ENCODE measurements around the gene CBFA2T2. TPM values are rescaled to one million over a fixed set of nuclear protein-coding genes. Genes with fewer than 3 reads are reported as not detected.

Gene CBFA2T2
- total and polyA plus RNA-seq, 2 donors (not counting 1 experiment from before 2014, with no cell fraction given): 26.9 to 30.0 TPM

- no peaks in the 10 kb centered on the region for H3K9me3 Mint-ChIP-seq (ENCODE audit: insufficient read depth)
- H3K4me2 ChIP-seq (replicated peaks; ENCODE audit: low read depth, low read length, poor library complexity, severe bottlenecking): no peak overlapping the region
- no peaks in the 10 kb centered on the region for H3K27me3 Mint-ChIP-seq
- peaks cover 58% of the 10 kb centered on the region for H3K4me1 Mint-ChIP-seq
- 92% methylated on average over 2 of the region's 5 CpGs for WGBS (ENCODE audit: insufficient coverage)
- peak overlapping the region; percentile 34 for H3K27ac Mint-ChIP-seq
- no peaks in the 10 kb centered on the region for H3K27me3 ChIP-seq (replicated peaks in 1 of 4; ENCODE audit: control extremely low read depth in 1 of 4, control insufficient read depth in 3 of 4, insufficient read depth in 4 of 4, low read length in 3 of 4)
- peaks cover 58 to 68% of the 10 kb centered on the region in 2 donors for H3K4me1 ChIP-seq (ENCODE audit: control insufficient read depth in 2 of 2, insufficient read depth in 2 of 2, low read length in 2 of 2)
- H3K9me3 ChIP-seq (ENCODE audit: control extremely low read depth in 1 of 3, control insufficient read depth in 2 of 3, insufficient read depth in 1 of 3, low read length in 2 of 3): no peaks in the 10 kb centered on the region
- CTCF ChIA-PET: interaction anchor here (0.7 to 1.2 kb wide), 3 partner anchors 59 to 147 kb away, joined by 3 read pairs; no protein-coding TSS in a partner anchor
- ATAC-seq (ENCODE audit: low read depth) (no peak), DNase-seq (no peak)
- H4K20me1 ChIP-seq (ENCODE audit: control insufficient read depth, insufficient read depth, low read length, poor library complexity, severe bottlenecking): no peaks in the 10 kb centered on the region
- no peak overlapping the region for H3K4me3 Mint-ChIP-seq
- TF ChIP-seq EZH2 (IDR thresholded peaks at IDR 0.05; ENCODE audit: borderline replicate concordance, insufficient read depth, low read depth, low read length, poor library complexity, severe bottlenecking) (no peak), CTCF (IDR thresholded peaks at IDR 0.05) (no peak)
- intact Hi-C loops (cut with micrococcal nuclease): loop anchor here (10.0 kb wide), 1 partner anchor 110 kb away; the partner anchor contains the start of gene CBFA2T2
- H3K79me2 ChIP-seq (ENCODE audit: control insufficient read depth, insufficient read depth, low read length): peaks cover 26% of the 10 kb centered on the region
- H3K36me3 ChIP-seq (replicated peaks in 1 of 2; ENCODE audit: control extremely low read depth in 1 of 2, control insufficient read depth in 1 of 2, extremely low read depth in 1 of 2, insufficient read depth in 2 of 2, low read length in 1 of 2): peaks cover 0 to 6% of the 10 kb centered on the region in 2 experiments
- H3K9ac ChIP-seq (ENCODE audit: low read length): no peak overlapping the region
- no peak overlapping the region for H3K4me3 ChIP-seq (ENCODE audit: control extremely low read depth in 1 of 5, extremely low read depth in 1 of 5, insufficient read depth in 1 of 5, low read depth in 2 of 5, low read length in 4 of 5)
- POLR2A ChIA-PET: no interaction called here
- peak overlapping the region in 1 of 2 donors; percentile 88 for H3K27ac ChIP-seq (ENCODE audit: low read length in 2 of 2)
- no peak overlapping the region for H2AFZ ChIP-seq (ENCODE audit: insufficient read depth, low read depth, low read length, poor library complexity, severe bottlenecking)
Measured at GRCh38 chr20:33604084-33604990, 114.4 kb downstream of the CBFA2T2 start.

- no peak for DNase-seq
- H3K27ac Mint-ChIP-seq: peak overlapping the region; percentile 34
- no peak for ATAC-seq (ENCODE audit: low read depth)
- H3K9me3 Mint-ChIP-seq (ENCODE audit: insufficient read depth): no peaks in the 10 kb centered on the region
- POLR2A ChIA-PET: no interaction called here
- intact Hi-C loops (cut with micrococcal nuclease): loop anchor here (10.0 kb wide), 1 partner anchor 110 kb away; the partner anchor contains the start of gene CBFA2T2
- TF ChIP-seq CTCF (IDR thresholded peaks at IDR 0.05) (no peak), EZH2 (IDR thresholded peaks at IDR 0.05; ENCODE audit: borderline replicate concordance, insufficient read depth, low read depth, low read length, poor library complexity, severe bottlenecking) (no peak)
- Histone ChIP-seq H3K4me3 (ENCODE audit: control extremely low read depth in 1 of 5, extremely low read depth in 1 of 5, insufficient read depth in 1 of 5, low read depth in 2 of 5, low read length in 4 of 5) (no peak overlapping the region), H3K9ac (ENCODE audit: low read length) (no peak overlapping the region), H3K27ac (ENCODE audit: low read length in 2 of 2) (peak overlapping the region in 1 of 2 donors; percentile 88), H3K79me2 (ENCODE audit: control insufficient read depth, insufficient read depth, low read length) (peaks cover 28% of the 10 kb centered on the region), H3K4me2 (replicated peaks; ENCODE audit: low read depth, low read length, poor library complexity, severe bottlenecking) (peak overlapping the region; percentile 6), H2AFZ (ENCODE audit: insufficient read depth, low read depth, low read length, poor library complexity, severe bottlenecking) (no peak overlapping the region), H4K20me1 (ENCODE audit: control insufficient read depth, insufficient read depth, low read length, poor library complexity, severe bottlenecking) (no peaks in the 10 kb centered on the region), H3K27me3 (replicated peaks in 1 of 4; ENCODE audit: control extremely low read depth in 1 of 4, control insufficient read depth in 3 of 4, insufficient read depth in 4 of 4, low read length in 3 of 4) (no peaks in the 10 kb centered on the region), H3K36me3 (replicated peaks in 1 of 2; ENCODE audit: control extremely low read depth in 1 of 2, control insufficient read depth in 1 of 2, extremely low read depth in 1 of 2, insufficient read depth in 2 of 2, low read length in 1 of 2) (peaks cover 0 to 6% of the 10 kb centered on the region in 2 experiments), H3K4me1 (ENCODE audit: control insufficient read depth in 2 of 2, insufficient read depth in 2 of 2, low read length in 2 of 2) (peaks cover 64 to 75% of the 10 kb centered on the region in 2 donors), H3K9me3 (ENCODE audit: control extremely low read depth in 1 of 3, control insufficient read depth in 2 of 3, insufficient read depth in 1 of 3, low read length in 2 of 3) (no peaks in the 10 kb centered on the region)
- H3K4me3 Mint-ChIP-seq: no peak overlapping the region
- no peaks in the 10 kb centered on the region for H3K27me3 Mint-ChIP-seq
- H3K4me1 Mint-ChIP-seq: peaks cover 63% of the 10 kb centered on the region
- whole genome bisulfite sequencing (ENCODE audit: insufficient coverage): no CpG with 5 or more reads among the region's 1 CpG
- CTCF ChIA-PET: interaction anchor here (0.7 to 1.3 kb wide), 5 partner anchors 10 to 151 kb away, joined by 3 to 4 read pairs (median 3); no protein-coding TSS in a partner anchor
Measured at GRCh38 chr20:33604991-33605370, 115.1 kb downstream of the CBFA2T2 start.

All from B cell (primary cell).